Breast epithelium (tissue), 3 donors: ENCODE results near the gene NCKAP5.

Source experiments
- POLR2A ChIP-seq: fragments of 450-650 bp; IDR thresholded peaks from one replicate; pipeline ENCODE4 v1.6.1; 2016; ENCODE audit warnings: antibody characterized with exemption, mild to moderate bottlenecking, moderate library complexity
- POLR2AphosphoS5 ChIP-seq, 3 donors: sonication (generic); formaldehyde crosslinking; IDR thresholded peaks; one replicate each; pipeline ENCODE4 v1.6.1; 2017; ENCODE audit warnings: antibody characterized with exemption in 3 of 3
- TF ChIP-seq, protein P1 (sequence below), 3 donors: fragments of 450-650 bp; IDR thresholded peaks; one replicate each; pipeline ENCODE4 v1.5.1; 2016 to 2017; ENCODE audit warnings: antibody characterized with exemption in 3 of 3, mild to moderate bottlenecking in 3 of 3, moderate library complexity in 3 of 3

DNA sequence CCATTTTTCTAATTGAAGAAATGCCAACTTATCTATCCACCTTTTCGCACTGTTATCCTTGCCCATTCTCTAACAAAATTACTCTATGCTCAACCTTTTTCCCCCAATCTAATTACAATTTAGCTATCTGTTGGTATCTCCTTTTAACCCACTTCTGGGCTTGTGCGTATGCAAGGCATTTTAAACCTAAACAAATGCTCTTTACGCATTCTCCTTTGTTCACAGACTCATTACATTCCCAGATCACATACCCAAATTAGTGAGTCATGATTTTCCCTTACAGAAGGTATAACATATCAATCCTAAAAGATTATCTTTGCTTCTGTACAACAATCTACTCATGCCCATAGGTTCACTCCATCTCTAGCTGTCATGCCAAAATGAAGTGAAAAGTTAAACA lies 826.5 kb downstream of the NCKAP5 start:
- TF ChIP-seq, protein P1, sequence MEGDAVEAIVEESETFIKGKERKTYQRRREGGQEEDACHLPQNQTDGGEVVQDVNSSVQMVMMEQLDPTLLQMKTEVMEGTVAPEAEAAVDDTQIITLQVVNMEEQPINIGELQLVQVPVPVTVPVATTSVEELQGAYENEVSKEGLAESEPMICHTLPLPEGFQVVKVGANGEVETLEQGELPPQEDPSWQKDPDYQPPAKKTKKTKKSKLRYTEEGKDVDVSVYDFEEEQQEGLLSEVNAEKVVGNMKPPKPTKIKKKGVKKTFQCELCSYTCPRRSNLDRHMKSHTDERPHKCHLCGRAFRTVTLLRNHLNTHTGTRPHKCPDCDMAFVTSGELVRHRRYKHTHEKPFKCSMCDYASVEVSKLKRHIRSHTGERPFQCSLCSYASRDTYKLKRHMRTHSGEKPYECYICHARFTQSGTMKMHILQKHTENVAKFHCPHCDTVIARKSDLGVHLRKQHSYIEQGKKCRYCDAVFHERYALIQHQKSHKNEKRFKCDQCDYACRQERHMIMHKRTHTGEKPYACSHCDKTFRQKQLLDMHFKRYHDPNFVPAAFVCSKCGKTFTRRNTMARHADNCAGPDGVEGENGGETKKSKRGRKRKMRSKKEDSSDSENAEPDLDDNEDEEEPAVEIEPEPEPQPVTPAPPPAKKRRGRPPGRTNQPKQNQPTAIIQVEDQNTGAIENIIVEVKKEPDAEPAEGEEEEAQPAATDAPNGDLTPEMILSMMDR (IDR thresholded peaks at IDR 0.05): no peak
- TF ChIP-seq POLR2A: no peak
- TF ChIP-seq POLR2AphosphoS5 (IDR thresholded peaks at IDR 0.05): no peak
